GM18868 (cell line): ENCODE results near the gene DHX32.

Experiments
- ATAC-seq: cut with Tn5 transposase; IDR thresholded peaks from one replicate; pipeline ENCODE4 v1.9.1; 2021; ENCODE audit warnings: mild to moderate bottlenecking, moderate library complexity; ENCODE audit not compliant: unreplicated experiment

The DHX32 gene

DNA sequence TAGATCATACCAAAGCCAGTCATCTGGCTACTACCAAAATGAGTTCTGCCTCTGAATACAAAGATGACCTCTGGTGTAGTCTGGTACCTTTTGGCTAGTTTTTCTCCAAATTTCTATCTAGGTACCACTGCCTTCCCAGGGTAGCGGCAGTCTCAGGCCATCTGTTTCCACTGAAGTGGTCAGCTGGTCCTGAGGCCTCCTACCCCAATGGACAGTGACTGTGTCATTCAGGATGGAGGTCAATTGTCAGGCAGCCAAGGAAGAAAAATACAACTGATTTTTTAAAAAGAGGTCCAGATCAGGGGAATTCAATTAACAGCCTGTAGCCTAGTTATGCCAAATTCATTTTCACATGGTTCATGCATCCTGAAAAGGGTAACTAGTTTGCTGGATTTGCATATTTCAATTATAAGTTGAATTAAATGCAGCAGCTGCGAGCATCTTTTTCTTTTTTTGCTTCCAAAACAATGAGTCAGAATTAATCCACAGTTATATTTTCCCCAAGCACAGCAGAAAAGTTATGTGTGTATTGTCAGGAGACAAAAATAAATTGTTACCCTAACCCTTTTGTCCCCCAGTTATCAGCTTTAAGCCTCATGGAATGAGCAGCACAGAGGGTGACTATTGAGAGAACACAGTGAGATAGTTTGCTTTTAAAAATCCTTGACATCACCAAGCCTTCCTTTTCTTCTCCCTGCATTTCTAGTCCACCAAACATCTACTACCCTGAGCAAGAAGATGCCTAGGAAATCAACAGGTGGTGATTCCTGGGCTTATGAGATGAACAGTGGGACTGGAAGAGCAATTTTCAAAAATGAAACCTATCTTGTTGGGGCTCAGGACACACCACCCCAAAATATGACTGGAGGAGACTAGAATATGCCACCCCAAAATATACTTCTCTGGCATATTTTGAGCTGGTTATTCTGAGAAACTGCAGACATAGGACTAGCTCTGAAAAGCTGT lies 30.0 kb downstream of the DHX32 start:
- ATAC-seq, result no peak

DNA sequence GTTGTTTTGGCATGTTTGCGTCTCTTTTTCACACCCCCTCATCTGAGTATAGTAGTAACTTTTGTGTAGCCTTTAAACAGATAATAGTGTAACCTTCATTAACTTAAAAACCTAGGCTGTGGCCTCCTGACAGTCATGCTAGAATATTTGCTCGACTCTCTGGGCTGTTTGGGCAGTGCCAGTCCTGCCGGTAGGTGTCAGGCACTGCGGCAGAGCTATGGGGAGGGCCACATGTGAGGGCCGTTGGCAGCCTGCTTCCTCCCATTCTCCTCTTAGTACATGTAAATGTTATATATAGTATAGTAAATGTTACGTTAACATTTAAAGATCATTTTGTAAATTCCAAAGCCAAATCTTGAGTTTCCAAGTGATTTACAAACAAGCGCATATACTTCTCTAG lies 31.6 kb downstream of the DHX32 start:
- no peak for ATAC-seq

GRCh38 chr10:125848857-125849256 lies 32.2 kb downstream of the DHX32 start:
- no peak for ATAC-seq

DNA sequence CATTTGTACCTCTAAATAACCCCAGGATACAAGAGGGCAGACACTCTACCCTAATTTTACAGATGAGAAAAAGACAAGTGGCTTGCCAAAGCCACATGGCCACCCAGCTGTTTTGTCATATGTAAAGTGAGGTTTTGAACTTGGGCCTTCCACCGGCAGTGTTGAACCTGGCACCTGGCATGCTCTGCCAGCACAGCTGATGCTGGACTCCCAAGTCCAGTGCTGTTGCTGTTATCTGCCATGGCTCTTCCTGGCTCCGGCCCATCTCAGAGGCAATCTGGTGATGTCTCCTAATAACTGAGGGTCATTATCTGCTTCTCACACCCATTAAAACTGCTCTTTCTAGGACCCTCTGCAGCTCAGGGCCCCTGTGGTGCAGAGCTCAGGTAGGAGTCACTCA lies 32.7 kb downstream of the DHX32 start:
- no peak for ATAC-seq

DNA sequence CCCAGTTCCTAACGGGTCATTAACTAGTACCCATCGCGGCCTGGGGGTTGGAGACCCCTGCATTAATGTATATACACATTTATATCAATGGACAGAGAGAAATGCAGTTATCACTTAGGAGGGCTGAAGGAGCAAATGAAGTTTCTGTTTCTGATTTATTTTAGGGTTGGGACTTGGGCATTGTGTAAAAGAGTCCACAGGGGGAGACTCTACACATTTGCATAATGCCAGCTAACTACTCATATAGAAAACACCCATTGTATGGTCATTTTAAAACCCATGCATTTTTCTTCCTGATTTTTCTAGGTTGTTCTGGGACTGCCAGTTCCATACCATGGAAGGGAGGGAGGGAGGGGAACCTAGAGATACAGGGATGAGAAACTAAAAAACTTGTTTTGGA lies 34.2 kb downstream of the DHX32 start:
- peak; percentile 59 for ATAC-seq

DNA sequence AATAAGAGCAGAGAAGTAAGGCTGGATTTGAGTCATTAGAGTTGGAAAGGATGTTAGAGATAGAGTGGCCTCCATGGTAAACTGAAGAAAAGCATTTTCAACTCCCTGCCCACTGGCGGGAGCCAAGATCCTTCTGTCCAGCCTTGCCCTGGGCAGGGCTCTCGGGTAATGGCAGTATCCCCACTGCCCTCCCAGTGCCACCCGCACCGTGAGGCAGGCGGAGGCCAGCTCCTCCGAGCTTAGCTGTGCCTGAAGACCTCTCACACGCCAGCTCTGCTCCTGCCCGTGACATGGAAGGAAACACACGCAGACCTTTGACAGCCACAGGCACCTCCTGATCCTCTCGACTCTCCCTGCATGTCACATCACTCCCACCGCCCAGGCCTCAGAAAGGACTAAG lies 35.5 kb downstream of the DHX32 start:
- no peak for ATAC-seq

- no peak for ATAC-seq
Observed at GRCh38 chr10:125844751-125845221, 36.3 kb downstream of the DHX32 start.

GRCh38 chr10:125843603-125844329 lies 37.3 kb downstream of the DHX32 start:
- ATAC-seq, result no peak

- no peak for ATAC-seq
Observed at GRCh38 chr10:125840955-125841354, 40.1 kb downstream of the DHX32 start.

DNA sequence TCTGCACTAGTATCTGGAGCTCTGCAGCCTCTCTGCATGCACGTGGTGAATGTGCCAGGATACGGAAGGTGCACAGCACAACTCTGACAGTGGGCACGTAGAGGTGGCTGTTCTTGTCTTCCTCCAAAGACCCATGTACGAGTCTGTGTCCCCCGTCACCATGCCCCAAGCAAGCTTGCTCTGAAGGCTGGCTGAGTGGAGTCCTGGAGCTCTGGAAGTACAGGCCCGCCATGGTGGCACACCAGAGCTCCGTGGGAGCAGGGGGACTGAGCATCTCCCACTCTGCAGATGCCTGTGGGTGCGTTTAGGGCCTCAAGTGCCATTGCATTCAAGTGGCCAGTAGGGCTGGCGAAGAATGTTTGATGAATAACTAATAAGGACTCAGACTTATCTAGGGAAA lies 40.7 kb downstream of the DHX32 start:
- ATAC-seq, result no peak

DNA sequence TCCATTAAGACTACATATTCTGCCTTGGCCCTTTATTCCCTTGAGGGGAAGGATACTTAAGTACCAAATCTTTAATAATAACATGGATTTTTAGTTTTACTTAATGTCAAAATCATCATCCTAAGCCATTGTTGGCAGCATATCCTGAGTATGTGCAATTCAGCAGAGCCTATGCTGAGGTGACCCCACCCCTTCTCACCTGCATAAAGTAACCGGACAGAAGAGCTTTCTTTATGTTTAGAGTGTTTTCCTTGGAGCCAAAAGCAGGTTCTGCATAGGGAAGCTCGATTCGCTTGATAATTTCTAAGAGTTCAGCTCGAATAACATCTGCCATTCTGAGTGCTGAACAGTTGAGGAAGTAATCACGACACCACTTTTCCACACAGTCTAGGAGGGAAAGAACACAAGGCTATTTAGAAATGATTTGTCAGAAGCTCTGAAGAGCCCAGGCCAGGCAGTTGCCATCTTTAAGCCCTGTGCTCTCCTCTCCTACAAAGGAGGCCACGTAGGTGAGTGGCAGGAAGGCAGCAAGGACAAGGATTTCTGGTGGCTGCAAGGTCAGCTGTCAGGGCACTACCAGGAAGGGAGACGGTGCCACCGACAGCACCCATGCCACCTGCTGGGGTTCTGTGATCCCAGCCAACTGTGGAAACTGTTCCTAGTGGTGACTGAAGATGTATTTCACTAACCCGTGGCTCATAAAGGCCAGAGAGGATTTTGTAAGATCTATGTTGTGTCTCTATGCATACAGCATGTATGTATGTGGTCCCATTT lies 42.1 kb downstream of the DHX32 start:
- ATAC-seq, result no peak

DNA sequence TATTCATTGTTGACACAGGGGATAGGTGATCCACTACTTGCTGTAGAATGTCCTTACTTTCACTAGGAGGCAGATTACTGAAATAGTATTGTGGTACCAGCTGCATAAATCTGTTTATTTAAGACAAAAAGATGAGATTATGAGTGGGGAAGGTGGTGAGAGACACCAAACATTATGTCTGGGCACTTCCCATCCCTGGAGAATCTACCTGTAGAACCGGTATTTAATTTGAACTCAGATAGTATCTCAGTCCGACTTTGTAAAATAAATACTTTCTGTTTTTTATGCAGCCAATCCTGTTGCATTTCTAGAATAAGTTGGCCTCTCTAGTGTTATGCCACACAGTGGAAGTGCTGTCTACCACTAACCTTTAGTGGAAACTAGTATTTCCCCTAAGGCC lies 44.3 kb downstream of the DHX32 start:
- no peak for ATAC-seq

- no peak for ATAC-seq
Observed at GRCh38 chr10:125828311-125828710, 52.8 kb downstream of the DHX32 start.

DNA sequence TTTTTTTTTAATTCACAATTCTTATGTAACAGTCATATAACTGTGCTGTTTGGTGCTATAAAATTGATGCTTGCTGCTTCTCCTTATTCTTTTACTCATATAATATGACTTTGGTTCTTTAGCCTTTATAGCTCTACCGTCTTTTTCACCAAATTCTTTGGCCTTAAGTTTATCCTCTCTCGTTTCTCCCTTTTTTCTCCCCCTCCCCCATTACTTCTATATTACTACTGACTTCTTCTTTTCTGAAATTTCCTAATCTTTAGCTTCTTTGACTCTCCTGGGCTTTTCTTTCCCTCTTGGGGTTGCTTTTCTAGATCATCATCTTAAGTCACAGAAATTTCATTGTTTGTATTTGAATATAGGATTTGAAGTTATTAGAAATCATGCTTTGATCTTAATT lies 54.0 kb downstream of the DHX32 start:
- no peak for ATAC-seq

GRCh38 chr10:125824736-125825135 lies 56.4 kb downstream of the DHX32 start:
- no peak for ATAC-seq

DNA sequence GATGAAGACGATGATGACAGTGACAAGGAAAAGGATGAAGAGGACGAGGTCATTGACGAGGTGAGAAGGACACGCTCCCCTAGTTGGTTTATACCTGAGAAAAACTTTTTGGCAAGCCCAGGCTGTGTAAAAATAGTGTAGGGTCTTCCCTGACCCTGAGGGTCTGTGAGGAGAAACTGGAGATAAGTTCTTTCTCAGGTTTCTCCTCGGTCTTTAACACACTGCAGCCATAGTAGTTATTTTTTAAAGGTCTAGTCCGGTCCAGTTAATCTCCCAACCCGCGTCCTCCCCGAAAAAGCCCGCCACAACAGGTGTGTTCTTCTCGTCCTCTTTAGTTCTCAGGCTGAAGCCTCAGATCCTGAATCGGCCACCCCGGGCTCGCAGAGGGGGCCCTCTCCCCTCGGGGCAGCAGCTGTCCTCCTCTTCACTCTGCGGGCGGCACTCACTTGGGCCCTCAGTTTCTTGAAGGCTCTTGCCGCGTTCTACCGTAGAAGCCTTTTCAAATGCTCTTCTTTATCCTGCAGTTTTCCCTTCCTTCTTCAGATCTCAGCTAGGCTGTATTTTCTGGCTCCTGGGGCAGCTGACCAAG lies 57.3 kb downstream of the DHX32 start:
- no peak for ATAC-seq

GRCh38 chr10:125822878-125823662 lies 58.0 kb downstream of the DHX32 start, which contains the start of the genes BCCIP and UROS:
Gene BCCIP, plus strand, starts transcription at chr10:125823546. Its CDS starts 12 bp downstream, at chr10:125823558.
Gene UROS, minus strand, starts transcription at chr10:125823258. Its CDS starts 6,759 bp downstream, at chr10:125816499.
- peak; percentile 58 for ATAC-seq

GRCh38 chr10:125820701-125821100 lies 60.4 kb downstream of the DHX32 start:
- peak; percentile 66 for ATAC-seq

DNA sequence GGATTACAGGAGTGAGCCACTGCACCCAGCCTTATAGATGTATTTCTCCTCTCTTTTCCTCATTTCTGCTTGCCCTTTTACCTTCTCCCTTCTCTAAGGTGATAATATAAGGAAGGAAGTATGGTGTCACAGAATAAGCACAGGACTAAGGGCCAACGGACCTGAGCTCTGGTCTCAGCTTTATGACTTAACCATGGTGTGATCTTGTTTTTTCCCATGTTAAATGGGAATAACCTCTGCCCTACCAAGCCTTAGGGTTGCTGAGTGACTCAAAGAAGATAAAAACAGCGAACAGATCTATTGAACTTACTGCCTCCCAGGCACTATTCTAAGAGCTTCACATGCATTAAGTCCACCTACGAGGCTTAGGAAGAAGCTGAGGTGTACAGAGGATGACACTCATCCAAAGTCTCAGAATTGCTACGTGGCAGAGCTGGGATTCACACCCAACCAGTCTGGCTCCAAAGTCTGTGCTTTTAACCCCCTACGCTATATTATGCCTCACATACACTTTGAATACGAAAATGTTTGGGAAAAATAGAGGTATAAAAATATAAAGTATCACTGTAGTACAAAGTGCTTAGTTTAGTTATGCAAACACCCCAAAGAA lies 63.6 kb downstream of the DHX32 start:
- ATAC-seq, result no peak
